H1 (cell line): ENCODE measurements around the gene LPCAT3.

ENCODE experiments used
- EP300 ChIP-seq, 2 experiments: IDR thresholded peaks; 1 replicate in 1 of 2; 2 replicates in 1 of 2; pipeline ENCODE4 v1.6.1; 2011 to 2012; ENCODE audit warnings: low read depth in 2 of 2, low read length in 2 of 2, mild to moderate bottlenecking in 2 of 2, borderline replicate concordance in 1 of 2, inconsistent platforms in 1 of 2, moderate library complexity in 1 of 2
- EZH2 ChIP-seq: fragments of 200-600 bp; sonication (generic); IDR thresholded peaks from 2 replicates; pipeline ENCODE4 v1.7.1; 2012; ENCODE audit warnings: low read depth, mild to moderate bottlenecking, moderate library complexity, low read length, inconsistent platforms; ENCODE audit not compliant: severe bottlenecking
- HDAC6 ChIP-seq: IDR thresholded peaks from one replicate; pipeline ENCODE4 v1.7.1; 2012; ENCODE audit warnings: low read depth, mild to moderate bottlenecking, inconsistent platforms, low read length, moderate library complexity
- POLR2A ChIP-seq, 2 experiments: IDR thresholded peaks; 1 replicate in 1 of 2; 2 replicates in 1 of 2; pipeline ENCODE4 v1.6.1; 2011; ENCODE audit warnings: low read depth in 2 of 2, low read length in 2 of 2, mild to moderate bottlenecking in 2 of 2; ENCODE audit errors: control extremely low read depth in 1 of 2
- POLR2AphosphoS5 ChIP-seq: IDR thresholded peaks from 2 replicates; pipeline ENCODE4 v1.6.1; 2011; ENCODE audit warnings: low read depth, low read length
- RFX5 ChIP-seq: IDR thresholded peaks from 2 replicates; pipeline ENCODE4 v1.6.1; 2011; ENCODE audit warnings: low read depth, low read length, improper control_type of control experiment, borderline replicate concordance
- SP2 ChIP-seq: IDR thresholded peaks from 2 replicates; pipeline ENCODE4 v1.6.1; 2012; ENCODE audit warnings: mild to moderate bottlenecking, low read length, inconsistent platforms
- TBP ChIP-seq: IDR thresholded peaks from 2 replicates; pipeline ENCODE4 v1.6.1; 2011; ENCODE audit warnings: low read depth, low read length, improper control_type of control experiment
- TF ChIP-seq, protein P1 (sequence below), 3 experiments: IDR thresholded peaks; 1 replicate in 2 of 3; 2 replicates in 1 of 3; pipeline versions ENCODE4 v1.5.1 to v1.6.1; 2011; ENCODE audit warnings: low read length in 3 of 3, mild to moderate bottlenecking in 3 of 3, inconsistent platforms in 2 of 3, low read depth in 1 of 3, moderate library complexity in 1 of 3; ENCODE audit not compliant: insufficient read depth in 1 of 3; ENCODE audit errors: control extremely low read depth in 1 of 3
- TF ChIP-seq, protein P2 (sequence below): IDR thresholded peaks from 2 replicates; pipeline ENCODE4 v1.6.1; 2012; ENCODE audit warnings: low read length, inconsistent platforms

GRCh38 chr12:6966351-6966750 lies 51.9 kb downstream of the LPCAT3 start:
- no peak for TF ChIP-seq RFX5
- TF ChIP-seq SP2 = no peak
- TF ChIP-seq, protein P1, sequence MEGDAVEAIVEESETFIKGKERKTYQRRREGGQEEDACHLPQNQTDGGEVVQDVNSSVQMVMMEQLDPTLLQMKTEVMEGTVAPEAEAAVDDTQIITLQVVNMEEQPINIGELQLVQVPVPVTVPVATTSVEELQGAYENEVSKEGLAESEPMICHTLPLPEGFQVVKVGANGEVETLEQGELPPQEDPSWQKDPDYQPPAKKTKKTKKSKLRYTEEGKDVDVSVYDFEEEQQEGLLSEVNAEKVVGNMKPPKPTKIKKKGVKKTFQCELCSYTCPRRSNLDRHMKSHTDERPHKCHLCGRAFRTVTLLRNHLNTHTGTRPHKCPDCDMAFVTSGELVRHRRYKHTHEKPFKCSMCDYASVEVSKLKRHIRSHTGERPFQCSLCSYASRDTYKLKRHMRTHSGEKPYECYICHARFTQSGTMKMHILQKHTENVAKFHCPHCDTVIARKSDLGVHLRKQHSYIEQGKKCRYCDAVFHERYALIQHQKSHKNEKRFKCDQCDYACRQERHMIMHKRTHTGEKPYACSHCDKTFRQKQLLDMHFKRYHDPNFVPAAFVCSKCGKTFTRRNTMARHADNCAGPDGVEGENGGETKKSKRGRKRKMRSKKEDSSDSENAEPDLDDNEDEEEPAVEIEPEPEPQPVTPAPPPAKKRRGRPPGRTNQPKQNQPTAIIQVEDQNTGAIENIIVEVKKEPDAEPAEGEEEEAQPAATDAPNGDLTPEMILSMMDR (IDR thresholded peaks at IDR 0.05; ENCODE audit: control extremely low read depth in 1 of 3, insufficient read depth in 1 of 3, low read depth in 1 of 3, low read length in 3 of 3) = no peak
- no peak for TF ChIP-seq POLR2AphosphoS5
- TF ChIP-seq HDAC6 = no peak
- TF ChIP-seq EZH2 = no peak
- TF ChIP-seq TBP = no peak
- no peak for TF ChIP-seq POLR2A (IDR thresholded peaks at IDR 0.05; ENCODE audit: control extremely low read depth in 1 of 2, low read depth in 2 of 2, low read length in 2 of 2)
- TF ChIP-seq, protein P2, sequence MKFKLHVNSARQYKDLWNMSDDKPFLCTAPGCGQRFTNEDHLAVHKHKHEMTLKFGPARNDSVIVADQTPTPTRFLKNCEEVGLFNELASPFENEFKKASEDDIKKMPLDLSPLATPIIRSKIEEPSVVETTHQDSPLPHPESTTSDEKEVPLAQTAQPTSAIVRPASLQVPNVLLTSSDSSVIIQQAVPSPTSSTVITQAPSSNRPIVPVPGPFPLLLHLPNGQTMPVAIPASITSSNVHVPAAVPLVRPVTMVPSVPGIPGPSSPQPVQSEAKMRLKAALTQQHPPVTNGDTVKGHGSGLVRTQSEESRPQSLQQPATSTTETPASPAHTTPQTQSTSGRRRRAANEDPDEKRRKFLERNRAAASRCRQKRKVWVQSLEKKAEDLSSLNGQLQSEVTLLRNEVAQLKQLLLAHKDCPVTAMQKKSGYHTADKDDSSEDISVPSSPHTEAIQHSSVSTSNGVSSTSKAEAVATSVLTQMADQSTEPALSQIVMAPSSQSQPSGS = no peak
- TF ChIP-seq EP300 (IDR thresholded peaks at IDR 0.05; ENCODE audit: borderline replicate concordance in 1 of 2, low read depth in 2 of 2, low read length in 2 of 2) = no peak
